GM15510 (cell line): Measurements from ENCODE around the gene USP11.

Experiments used
- POLR2A ChIP-seq: IDR thresholded peaks from 3 replicates; pipeline ENCODE4 v1.6.1; 2011; ENCODE audit warnings: borderline replicate concordance; ENCODE audit not compliant: insufficient read length; ENCODE audit errors: extremely low read depth

Gene USP11

DNA sequence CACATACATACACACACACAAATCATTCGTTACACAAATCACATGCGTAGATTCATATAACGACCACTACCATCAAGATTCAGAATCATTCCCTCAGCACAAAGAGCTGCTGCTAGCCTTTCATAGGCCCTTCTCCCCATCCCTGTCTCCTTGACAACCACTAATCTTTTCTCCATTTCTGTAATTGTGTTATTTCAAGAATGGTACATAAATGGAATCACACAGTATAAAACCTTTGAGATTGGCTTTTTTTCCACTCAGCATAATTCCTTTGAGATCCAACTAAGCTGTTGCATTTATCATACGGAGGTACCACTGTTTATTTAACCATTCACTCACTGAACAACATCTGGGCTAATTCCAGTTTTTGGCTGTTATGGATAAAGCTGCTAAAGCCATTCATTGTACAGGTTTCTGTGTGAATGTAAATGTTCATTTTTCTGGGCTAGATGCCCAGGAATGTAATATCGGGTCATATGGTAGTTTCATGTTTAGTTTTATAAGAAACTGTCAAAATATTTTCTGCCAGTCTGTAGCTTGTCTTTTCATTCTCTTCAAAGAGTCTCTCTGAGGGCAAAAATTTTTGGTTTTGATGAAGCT lies 64.1 kb downstream of the USP11 start:
- no peak for TF ChIP-seq POLR2A

DNA sequence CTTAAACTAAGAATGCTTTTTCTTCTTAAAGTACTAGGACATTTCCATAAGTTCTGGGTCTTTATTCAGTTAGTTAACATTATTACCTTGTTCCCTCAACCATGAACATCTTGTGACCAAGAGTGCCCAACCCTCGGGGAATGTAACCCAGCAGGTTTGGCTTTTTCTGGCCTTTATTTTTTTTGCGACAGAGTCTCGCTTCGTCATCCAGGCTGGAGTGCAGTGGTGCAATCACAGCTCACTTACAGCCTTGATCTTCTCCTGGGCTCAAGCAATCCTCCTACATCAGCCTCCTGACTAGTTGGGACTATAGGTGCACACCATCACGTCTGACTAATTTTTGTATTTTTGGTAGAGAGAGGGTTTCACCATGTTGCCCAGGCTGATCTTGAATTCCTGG lies 65.1 kb downstream of the USP11 start:
- no peak for TF ChIP-seq POLR2A
